ENCODE measurements around the gene RAPH1. TPM values are rescaled to one million over a fixed set of nuclear protein-coding genes. Genes with fewer than 3 reads are reported as not detected.
"Not testable (repeated sequence)": the region's sequence is repeated elsewhere in the genome, so short reads cannot be mapped to it uniquely, and the experiment has no call there.

The RAPH1 gene
- total RNA-seq, 1 donor from 2014 or later = 17.2 TPM

DNA sequence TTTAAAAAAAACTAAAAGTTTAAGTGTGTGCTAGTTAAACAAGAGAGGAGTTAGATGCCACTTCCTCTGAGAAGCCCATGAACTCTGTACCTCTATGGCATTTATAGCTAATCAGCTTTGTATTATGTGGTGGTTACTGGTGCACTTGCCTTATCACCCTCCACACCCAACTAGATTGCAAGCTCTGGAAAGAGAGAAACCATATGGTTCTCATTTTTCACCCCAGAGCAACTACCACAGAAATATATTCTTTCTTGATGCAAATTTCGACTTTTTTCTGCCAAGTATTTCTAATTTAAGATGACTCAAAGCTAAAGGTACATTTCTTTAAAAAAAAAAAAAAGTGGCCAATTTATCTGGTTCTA lies 24.2 kb downstream of the RAPH1 start:
- no peak for DNase-seq
- H3K4me1 ChIP-seq = peaks cover 17% of the 10 kb centered on the region
- no peak overlapping the region for H3K4me3 ChIP-seq
- intact Hi-C loops (cut with micrococcal nuclease) = no loop called here
- no peaks in the 10 kb centered on the region for H3K9me3 ChIP-seq (replicated peaks)
- no peaks in the 10 kb centered on the region for H3K27me3 ChIP-seq (ENCODE audit: low read depth)
- TF ChIP-seq, protein P1, sequence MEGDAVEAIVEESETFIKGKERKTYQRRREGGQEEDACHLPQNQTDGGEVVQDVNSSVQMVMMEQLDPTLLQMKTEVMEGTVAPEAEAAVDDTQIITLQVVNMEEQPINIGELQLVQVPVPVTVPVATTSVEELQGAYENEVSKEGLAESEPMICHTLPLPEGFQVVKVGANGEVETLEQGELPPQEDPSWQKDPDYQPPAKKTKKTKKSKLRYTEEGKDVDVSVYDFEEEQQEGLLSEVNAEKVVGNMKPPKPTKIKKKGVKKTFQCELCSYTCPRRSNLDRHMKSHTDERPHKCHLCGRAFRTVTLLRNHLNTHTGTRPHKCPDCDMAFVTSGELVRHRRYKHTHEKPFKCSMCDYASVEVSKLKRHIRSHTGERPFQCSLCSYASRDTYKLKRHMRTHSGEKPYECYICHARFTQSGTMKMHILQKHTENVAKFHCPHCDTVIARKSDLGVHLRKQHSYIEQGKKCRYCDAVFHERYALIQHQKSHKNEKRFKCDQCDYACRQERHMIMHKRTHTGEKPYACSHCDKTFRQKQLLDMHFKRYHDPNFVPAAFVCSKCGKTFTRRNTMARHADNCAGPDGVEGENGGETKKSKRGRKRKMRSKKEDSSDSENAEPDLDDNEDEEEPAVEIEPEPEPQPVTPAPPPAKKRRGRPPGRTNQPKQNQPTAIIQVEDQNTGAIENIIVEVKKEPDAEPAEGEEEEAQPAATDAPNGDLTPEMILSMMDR (IDR thresholded peaks at IDR 0.05; ENCODE audit: borderline replicate concordance) = no peak
- H3K27ac ChIP-seq (replicated peaks) = no peak overlapping the region
- H3K36me3 ChIP-seq = no peaks in the 10 kb centered on the region

DNA sequence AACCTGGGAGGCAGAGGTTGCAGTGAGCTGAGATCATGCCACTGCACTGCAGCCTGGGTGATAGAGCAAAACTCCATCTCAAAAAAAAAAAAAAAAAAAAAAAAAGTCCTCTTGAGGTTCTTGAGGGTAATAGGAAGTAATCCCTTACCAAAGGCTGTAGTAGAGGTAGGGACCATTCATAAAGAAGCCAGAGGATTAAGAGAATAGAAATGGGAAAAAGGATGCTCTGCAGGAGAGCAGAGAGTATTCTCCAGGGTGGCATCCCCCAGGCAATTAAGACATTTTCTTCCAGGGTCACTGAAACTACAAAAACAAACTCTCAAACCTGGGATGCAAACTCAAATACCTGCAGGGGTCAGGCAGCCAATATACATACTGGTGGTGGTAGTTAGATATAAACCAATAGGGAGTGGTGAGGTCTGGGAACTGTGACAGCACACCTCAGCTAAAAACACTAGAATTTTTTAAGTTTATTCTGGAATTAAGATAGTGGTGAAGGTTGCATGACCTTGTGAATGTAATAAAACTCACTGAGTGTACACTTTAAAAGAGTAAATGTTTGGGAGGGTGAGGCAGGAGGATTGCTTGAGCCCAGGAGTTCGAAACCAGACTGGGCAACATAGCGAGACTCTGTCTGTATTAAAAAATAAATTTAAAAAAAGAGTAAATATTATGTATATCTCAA lies 24.7 kb downstream of the RAPH1 start:
- Histone ChIP-seq H3K27ac (replicated peaks) (no peak overlapping the region), H3K4me1 (peaks cover 17% of the 10 kb centered on the region), H3K27me3 (ENCODE audit: low read depth) (no peaks in the 10 kb centered on the region), H3K4me3 (no peak overlapping the region), H3K9me3 (replicated peaks) (no peaks in the 10 kb centered on the region), H3K36me3 (no peaks in the 10 kb centered on the region)
- DNase-seq = no peak
- TF ChIP-seq, protein P1 (IDR thresholded peaks at IDR 0.05; ENCODE audit: borderline replicate concordance) = no peak
- intact Hi-C loops (cut with micrococcal nuclease) = no loop called here

DNA sequence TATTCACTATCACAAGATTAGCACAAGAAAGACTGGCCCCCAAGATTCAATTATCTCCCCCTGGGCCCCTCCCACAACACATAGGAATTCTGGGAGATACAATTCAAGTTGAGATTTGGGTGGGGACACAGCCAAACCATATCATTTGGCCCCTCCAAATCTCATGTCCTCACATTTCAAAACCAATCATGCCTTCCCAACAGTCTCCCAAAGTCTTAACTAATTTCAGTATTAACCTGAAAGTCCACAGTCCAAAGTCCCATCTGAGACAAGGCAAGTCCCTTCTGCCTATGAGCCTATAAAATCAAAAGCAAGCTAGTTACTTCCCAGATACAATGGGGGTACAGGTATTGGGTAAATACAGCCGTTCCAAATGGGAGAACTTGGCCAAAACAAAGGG lies 31.6 kb downstream of the RAPH1 start:
- DNase-seq; H3K27ac ChIP-seq (replicated peaks); H3K4me3 ChIP-seq; H3K27me3 ChIP-seq (ENCODE audit: low read depth); H3K36me3 ChIP-seq; intact Hi-C loops (cut with micrococcal nuclease); H3K9me3 ChIP-seq (replicated peaks): not testable (repeated sequence)
- H3K4me1 ChIP-seq = peaks cover 24% of the 10 kb centered on the region

DNA sequence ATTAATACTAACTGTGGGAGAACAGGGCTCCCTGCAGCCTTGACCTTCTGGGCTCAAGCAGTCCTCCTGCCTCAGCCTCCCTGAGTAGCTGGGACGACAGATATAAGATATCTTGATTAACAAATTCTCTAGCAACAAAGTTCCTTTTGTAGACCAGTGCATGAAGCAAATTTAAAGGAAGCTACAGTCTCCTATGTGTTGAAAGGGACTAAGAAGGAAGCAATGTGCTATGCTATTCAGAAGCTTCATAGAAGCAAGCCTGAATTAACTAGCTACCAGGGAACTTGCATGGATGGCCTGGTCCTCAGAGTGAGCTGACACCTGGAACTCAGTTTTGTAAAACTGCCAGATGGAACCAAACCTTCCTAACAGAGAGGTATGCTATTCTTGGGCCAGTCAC lies 33.2 kb downstream of the RAPH1 start:
- peaks cover 3% of the 10 kb centered on the region for H3K36me3 ChIP-seq
- no peaks in the 10 kb centered on the region for H3K27me3 ChIP-seq (ENCODE audit: low read depth)
- TF ChIP-seq, protein P1 (IDR thresholded peaks at IDR 0.05; ENCODE audit: borderline replicate concordance) = no peak
- H3K4me1 ChIP-seq = peaks cover 39% of the 10 kb centered on the region
- no peak overlapping the region for H3K27ac ChIP-seq (replicated peaks)
- intact Hi-C loops (cut with micrococcal nuclease) = no loop called here
- no peak overlapping the region for H3K4me3 ChIP-seq
- H3K9me3 ChIP-seq (replicated peaks) = no peaks in the 10 kb centered on the region
- no peak for DNase-seq

DNA sequence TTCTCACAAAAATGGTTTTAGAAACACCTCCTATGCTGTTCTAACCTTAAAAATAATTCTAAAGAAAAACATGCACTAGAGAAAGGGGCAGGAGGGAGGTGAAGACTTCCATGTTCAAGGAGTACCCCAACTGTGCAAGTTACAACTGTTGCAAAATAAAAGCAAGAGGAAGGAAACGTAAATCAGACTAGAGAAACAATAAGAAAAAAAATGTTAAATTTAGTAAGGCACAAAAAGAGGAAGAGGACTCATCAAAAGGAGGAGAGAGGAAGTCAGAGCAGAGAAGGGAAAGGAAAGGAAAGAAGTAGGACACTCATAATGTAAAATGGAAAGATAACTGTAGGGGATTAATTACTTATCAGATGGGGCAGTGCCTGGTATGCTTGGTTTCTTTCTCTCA lies 34.1 kb downstream of the RAPH1 start:
- intact Hi-C loops (cut with micrococcal nuclease) = no loop called here
- H3K9me3 ChIP-seq (replicated peaks) = no peaks in the 10 kb centered on the region
- H3K4me3 ChIP-seq = no peak overlapping the region
- TF ChIP-seq, protein P1 (IDR thresholded peaks at IDR 0.05; ENCODE audit: borderline replicate concordance) = no peak
- peaks cover 3% of the 10 kb centered on the region for H3K36me3 ChIP-seq
- DNase-seq = no peak
- peaks cover 41% of the 10 kb centered on the region for H3K4me1 ChIP-seq
- H3K27ac ChIP-seq (replicated peaks) = no peak overlapping the region
- no peaks in the 10 kb centered on the region for H3K27me3 ChIP-seq (ENCODE audit: low read depth)

DNA sequence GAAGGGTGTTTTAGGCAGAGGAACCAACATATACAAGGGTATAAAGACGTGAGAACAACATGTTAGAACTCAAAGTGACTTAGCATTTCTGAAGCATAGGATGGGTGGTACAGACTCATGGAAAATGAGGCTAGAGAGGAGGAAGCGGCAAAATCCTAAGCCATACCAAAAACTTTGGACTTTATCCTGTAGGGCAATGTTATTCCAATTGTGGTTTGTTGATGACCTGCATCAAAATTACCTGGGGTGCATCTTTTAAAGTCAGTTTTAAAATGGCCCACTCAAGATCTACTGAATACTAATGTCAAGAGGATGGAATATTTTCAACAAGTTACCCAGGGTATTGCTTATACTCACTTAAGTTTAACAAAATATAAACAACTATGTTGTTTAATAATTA lies 34.8 kb downstream of the RAPH1 start:
- no peaks in the 10 kb centered on the region for H3K9me3 ChIP-seq (replicated peaks)
- no peak overlapping the region for H3K27ac ChIP-seq (replicated peaks)
- intact Hi-C loops (cut with micrococcal nuclease) = no loop called here

More for the DNA sequence above, 34.8 kb downstream of the RAPH1 start:
- DNase-seq = no peak
- Histone ChIP-seq H3K4me1 (peaks cover 41% of the 10 kb centered on the region), H3K36me3 (peaks cover 3% of the 10 kb centered on the region), H3K27me3 (ENCODE audit: low read depth) (no peaks in the 10 kb centered on the region), H3K4me3 (no peak overlapping the region)
- TF ChIP-seq, protein P1 (IDR thresholded peaks at IDR 0.05; ENCODE audit: borderline replicate concordance) = no peak

All from left ventricle myocardium inferior (tissue), 1 donor.